ENCODE measurements around the gene NAP1L4. TPM values are rescaled to one million over a fixed set of nuclear protein-coding genes. Genes with fewer than 3 reads are reported as not detected.

NAP1L4 gene
- total RNA-seq, 1 donor from 2014 or later, result 168 TPM

- ATAC-seq, result no peak
These were observed 60.7 kb downstream of the NAP1L4 start for GRCh38 chr11:2931420-2931746.

DNA sequence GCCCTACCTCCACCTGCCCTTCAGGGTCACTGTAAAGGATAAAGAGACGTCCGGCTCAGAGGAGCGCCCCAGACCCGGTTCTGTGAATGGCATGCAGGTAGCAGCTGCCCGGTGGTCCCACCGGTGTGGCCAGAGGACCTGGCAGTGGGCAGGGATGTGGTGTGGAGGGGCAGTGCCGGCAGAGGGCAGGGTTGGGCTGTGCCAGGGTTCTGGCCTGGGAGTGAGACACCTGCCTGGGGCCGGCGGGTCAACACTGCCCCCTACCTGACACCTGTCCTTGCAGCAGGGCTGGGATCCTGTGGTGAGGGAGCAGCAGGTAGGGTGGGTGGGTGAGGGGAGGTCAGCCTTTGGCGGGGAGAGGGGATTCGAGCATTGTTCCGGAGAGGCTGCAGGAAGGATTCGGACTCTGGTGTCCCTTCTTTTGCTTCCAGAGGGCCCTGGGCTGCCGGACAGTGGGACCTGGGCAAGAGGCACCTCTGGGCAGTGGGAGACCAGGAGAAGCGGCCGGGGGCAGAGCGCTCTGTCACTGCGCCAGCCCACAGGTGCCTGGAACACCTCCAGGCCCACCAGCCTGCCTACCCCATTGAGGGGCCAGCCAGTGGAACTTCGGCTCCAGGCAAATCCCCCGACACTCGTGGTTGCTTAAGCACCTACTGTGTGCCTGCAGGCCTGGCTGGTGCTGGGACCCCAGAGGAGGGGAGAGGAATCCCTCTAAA lies 61.3 kb downstream of the NAP1L4 start:
- peak; percentile 58 for ATAC-seq
- intact Hi-C loops (cut with DNase I), result loop anchor here (5.0 kb wide), 1 partner anchor 91 kb away; no protein-coding TSS in a partner anchor
- peak; percentile 84 for DNase-seq (ENCODE audit: missing footprints)

More at GRCh38 chr11:2931420-2931746, 60.7 kb downstream of the NAP1L4 start:
- intact Hi-C loops (cut with DNase I), result loop anchor here (5.0 kb wide), 1 partner anchor 91 kb away; no protein-coding TSS in a partner anchor
- no peak for DNase-seq (ENCODE audit: missing footprints)

- intact Hi-C loops (cut with DNase I), result loop anchor here (5.0 kb wide), 1 partner anchor 92 kb away; no protein-coding TSS in a partner anchor
- DNase-seq (ENCODE audit: missing footprints), result no peak
- no peak for ATAC-seq
These were observed 62.0 kb downstream of the NAP1L4 start for GRCh38 chr11:2929950-2930703.

DNA sequence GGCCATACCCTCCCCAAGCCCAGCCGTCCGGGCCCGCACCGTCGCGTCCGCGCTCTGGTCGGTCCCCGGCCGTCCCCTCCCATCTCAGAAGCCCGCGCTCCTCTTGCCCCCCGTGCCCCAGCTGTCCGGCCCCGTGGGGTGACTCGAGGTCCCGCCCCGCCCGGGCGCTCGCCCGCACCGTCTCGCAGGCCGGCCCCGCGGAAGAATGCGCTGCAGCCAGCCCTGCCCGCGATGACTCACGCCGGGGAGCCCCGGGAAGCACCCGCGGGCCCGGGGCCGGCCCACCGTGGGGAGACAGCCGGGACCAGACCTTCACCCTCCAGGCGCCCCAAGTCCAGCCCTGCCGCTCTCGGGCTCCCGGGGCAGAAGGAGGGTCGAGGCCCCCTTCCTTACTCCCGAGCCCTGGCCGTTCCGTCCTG lies 62.6 kb downstream of the NAP1L4 start:
- intact Hi-C loops (cut with DNase I), result no loop called here
- DNase-seq (ENCODE audit: missing footprints) (peak; percentile 56), ATAC-seq (no peak)

- DNase-seq (ENCODE audit: missing footprints) (peak; percentile 76), ATAC-seq (no peak)
- intact Hi-C loops (cut with DNase I), result no loop called here
These were observed 63.3 kb downstream of the NAP1L4 start, which contains the start of gene PHLDA2 for GRCh38 chr11:2928605-2929530. TSS of gene PHLDA2 (minus strand) at chr11:2929420. CDS start at chr11:2929364, 56 bp downstream.

DNA sequence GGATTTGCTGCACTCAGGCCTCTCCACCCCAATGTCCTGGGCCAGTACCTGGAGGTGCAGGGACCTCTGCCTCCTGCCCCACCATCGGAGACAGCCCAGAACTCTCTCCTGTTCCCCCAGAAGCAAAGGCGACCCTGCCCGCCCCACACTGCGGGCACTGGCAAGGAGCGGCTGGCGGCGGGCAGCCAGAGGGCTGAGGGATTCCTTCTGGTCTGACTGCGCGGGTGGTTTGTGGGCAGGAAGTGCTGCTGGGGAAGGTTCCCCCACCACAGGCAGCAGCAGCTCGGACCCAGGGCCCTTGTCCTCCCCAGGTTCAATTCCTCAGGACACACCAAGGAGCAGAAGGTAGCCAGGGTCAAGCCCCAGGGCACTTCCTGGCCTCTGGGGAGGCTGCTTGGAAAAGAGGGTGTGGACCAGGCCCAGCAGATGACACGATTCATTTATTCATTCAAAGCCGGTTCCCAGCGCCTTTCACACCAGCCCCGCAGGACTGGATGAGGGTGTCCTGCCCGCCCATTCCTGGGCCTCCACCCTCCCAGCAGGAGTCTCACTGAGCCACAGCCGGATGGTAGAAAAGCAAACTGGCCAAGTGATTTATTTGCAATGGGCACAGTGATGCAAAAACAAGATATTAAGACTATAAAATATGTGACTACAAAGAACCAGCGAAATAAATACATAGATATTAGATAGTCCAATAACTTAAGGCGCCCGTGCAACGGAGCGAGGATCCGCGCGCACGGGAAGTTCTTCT lies 64.1 kb downstream of the NAP1L4 start:
- DNase-seq (ENCODE audit: missing footprints) (peak; percentile 21), ATAC-seq (no peak)
- intact Hi-C loops (cut with DNase I), result no loop called here

- no peak for ATAC-seq
- intact Hi-C loops (cut with DNase I), result no loop called here
- DNase-seq (ENCODE audit: missing footprints), result peak; percentile 25
These were observed 64.9 kb downstream of the NAP1L4 start for GRCh38 chr11:2927121-2927800.

GRCh38 chr11:2926611-2927051 lies 65.5 kb downstream of the NAP1L4 start:
- DNase-seq (ENCODE audit: missing footprints), result peak; percentile 41
- intact Hi-C loops (cut with DNase I), result no loop called here
- no peak for ATAC-seq

DNA sequence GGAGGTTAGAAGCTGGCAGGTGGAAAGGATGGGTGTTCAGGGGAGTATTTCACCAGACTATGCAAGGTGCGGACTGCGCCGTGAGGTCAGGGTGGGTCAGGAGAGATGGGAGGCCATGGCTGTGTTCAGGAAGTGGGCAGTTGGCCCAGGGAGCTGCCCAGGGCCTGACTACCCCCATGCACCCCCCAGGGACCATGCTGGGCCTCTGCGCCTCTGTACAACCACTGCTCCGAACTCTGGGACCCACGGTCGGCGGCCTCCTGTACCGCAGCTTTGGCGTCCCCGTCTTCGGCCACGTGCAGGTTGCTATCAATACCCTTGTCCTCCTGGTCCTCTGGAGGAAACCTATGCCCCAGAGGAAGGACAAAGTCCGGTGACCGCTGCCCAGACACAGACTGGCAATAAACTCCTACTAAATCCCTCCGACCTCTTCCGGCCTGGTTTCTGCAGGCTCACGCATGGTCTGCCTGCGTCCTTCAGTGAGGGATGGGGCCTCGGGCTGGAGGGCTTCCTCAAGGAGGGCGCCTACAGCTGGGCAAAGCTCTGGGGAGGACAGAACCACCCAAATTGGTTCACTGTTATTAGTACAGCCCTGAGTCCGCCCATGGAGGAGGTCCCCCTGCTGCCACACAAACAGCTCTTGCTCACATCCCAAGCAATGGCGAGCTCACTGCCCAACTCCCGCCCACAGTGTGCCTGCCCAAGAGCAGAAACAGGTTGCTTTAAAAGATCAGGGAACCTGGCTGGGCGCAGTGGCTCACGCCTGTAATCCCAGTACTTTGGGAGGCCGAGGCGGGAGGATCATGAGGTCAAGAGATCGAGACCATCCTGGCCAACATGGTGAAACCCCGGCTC lies 67.1 kb downstream of the NAP1L4 start:
- DNase-seq (ENCODE audit: missing footprints), result peak; percentile 49
- ATAC-seq, result no peak
- intact Hi-C loops (cut with DNase I), result no loop called here

DNA sequence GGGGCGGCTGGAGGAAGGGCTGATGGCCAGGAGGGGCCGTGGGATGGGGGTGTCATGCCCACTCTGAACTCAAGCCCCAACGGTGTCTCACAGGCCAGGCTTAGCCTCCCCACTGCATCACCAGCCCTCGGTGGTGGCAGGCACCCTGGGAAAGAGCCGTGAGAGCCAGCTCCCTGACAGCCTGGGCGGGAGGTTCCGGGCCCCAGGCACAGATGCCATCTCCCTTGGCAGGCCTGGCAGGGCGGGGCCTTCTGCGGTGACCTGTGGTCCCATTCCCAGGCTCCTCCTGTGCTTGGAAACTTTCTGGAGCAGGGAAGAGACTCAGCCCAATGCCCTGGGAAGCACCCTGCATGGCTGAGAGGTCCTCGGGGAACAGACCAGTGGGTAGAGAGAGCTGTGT lies 67.7 kb downstream of the NAP1L4 start:
- DNase-seq (ENCODE audit: missing footprints) (peak; percentile 73), ATAC-seq (no peak)
- intact Hi-C loops (cut with DNase I), result no loop called here

DNA sequence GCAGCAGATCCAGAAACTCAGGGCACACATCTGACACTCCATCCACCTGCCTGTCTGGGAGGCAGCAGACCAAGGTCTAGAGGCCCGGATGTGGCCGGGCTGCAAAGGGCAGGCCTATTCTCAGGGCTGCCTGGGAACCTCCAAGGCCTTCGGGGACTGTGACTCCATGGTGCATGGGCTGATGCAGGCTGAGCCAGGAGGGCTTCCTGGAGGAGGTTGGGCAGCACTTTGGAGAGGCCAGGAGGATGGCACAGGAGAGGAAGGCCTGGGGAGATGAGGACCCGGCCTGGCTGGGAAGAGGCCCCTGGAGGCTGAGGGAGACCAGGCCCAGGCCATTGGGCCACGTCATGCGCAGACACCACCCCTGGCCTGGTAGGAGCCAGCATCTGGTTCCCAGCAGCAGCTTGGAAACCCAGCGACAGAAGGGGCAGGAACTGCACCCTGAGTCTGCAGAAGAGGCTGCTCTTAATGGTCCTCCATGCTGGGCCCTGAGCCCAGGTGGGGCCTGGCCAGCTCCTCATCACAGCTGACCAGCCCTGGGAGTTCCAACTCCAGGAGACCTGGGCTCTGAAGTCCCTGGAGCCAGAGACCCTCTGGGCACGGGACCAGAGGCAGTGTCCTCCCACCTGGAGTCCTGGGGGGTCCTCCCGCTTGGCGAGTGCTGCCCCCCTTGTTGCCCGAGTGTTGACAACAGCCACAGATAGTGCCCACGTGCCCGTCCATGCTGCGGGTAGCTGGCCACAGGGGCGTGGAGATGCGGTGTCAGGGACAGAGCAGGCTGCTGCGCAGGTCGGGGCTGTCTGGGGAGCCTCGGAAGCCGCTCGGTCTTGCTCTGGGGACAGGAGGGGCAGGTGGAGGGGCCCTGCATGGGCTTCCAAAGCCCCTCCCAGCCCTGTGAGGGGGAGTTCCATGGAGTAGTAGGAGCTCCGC lies 68.4 kb downstream of the NAP1L4 start:
- DNase-seq (ENCODE audit: missing footprints) (no peak), ATAC-seq (no peak)
- intact Hi-C loops (cut with DNase I), result no loop called here

DNA sequence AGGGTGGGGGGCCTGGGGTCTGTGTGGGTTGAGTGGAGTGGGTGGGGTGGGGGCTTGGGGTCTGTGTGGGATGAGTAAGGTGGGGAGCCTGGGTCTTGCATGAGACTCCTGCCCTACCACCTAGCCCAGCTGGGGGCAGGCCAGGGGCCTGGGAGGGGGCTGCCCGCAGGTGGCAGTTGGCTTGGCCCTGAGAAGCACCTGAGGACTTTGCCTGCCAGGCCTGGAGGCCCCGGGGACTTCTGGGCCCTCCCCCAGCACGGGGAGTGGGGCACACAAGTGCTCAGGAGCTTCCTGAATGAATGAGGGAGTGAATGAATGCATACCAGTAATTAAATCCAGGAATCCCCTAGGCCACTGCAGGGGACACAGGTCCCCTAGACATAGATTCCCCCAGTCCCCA lies 69.5 kb downstream of the NAP1L4 start:
- DNase-seq (ENCODE audit: missing footprints), result no peak
- ATAC-seq, result no peak
- intact Hi-C loops (cut with DNase I), result no loop called here

DNA sequence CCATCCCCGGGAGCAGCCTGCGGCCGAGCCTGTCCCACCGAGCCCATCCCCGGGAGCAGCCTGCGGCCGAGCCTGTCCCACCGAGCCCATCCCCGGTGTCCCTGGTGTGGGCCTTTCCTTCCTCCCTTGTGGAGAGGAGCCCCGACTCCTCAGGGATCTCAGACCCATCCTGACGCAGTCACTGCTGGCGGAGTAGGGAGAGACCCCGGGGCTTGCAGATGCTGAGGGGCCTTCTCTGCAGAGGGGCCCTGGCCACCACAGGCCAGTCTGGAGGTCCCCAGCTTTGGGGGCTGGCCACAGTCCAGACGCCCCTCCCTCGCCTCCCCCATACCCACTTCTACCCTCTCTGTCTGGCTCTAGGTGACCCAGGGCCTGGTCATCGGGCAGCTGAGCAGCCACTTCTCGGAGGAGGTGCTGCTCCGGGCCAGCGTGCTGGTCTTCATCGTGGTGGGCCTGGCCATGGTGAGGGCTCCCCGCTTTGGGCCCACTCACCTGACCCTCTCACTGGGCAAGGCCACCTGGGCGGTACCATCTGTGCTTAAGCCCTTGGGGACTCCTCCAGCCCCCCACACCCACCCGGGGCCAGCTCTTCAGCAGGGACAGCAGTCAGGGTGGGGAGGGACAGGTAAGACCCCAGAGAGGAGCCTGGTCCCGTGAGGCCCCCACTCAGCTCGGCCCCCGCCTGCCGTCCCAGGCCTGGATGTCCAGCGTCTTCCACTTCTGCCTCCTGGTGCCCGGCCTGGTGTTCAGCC lies 70.2 kb downstream of the NAP1L4 start:
- DNase-seq (ENCODE audit: missing footprints) (no peak), ATAC-seq (no peak)
- intact Hi-C loops (cut with DNase I), result no loop called here

GRCh38 chr11:2921261-2921660 lies 70.9 kb downstream of the NAP1L4 start:
- DNase-seq (ENCODE audit: missing footprints), result no peak

DNA sequence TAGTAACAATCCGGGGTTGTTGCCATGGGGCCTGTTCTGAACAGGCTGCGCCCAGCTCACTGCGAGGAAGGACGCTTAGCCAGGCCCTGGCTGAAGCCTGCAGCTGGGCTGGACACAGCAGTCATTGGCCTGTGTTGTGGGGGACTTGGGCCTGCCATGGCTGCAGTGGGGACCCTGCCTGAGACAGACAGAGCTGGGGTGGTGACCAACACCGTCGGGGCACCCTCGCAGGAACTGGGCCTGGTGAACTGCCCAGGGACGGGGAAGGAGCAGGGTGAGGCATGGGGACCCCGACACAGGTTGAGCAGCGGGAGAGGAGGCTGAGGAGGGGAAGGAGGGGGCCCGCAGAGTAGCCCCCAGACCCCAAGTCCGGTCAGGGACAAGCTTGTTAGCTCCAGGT lies 71.8 kb downstream of the NAP1L4 start:
- no peak for ATAC-seq
- no peak for DNase-seq (ENCODE audit: missing footprints)
- intact Hi-C loops (cut with DNase I), result no loop called here

More at GRCh38 chr11:2921261-2921660, 70.9 kb downstream of the NAP1L4 start:
- ATAC-seq, result no peak
- intact Hi-C loops (cut with DNase I), result no loop called here
